ENCODE results near the gene NOTUM.

GRCh38 chr17:81911969-81912368 is 49.0 kb downstream of the NOTUM start:
- TF ChIP-seq SP1 (IDR thresholded peaks at IDR 0.05; ENCODE audit: low read depth, low read length) (no peak), REST (IDR thresholded peaks at IDR 0.05; ENCODE audit: low read depth, low read length) (no peak), POLR2AphosphoS2 (IDR thresholded peaks at IDR 0.05; ENCODE audit: low read depth, low read length) (no peak), MXI1 (IDR thresholded peaks at IDR 0.05; ENCODE audit: low read depth, low read length) (no peak), EZH2 (IDR thresholded peaks at IDR 0.05; ENCODE audit: borderline replicate concordance, control insufficient read depth, low read depth, low read length) (no peak), SMARCA5 (IDR thresholded peaks at IDR 0.05) (no peak)
